Occipital lobe (tissue), 2 donors: ENCODE data around the gene MACROD1. TPM values are rescaled to one million over a fixed set of nuclear protein-coding genes. Genes with fewer than 3 reads are reported as not detected.

Experiments
- DNase-seq: peaks from one replicate; lab custom pipeline; 2025; lab: John Stamatoyannopoulos, UW
- total RNA-seq: library from RNA; depleted of rRNA; stranded (reverse); fragments of >200 nt; gene quantifications from one replicate; pipeline ENCODE4 v1.2.3, GENCODE V29; 2014

MACROD1 gene, protein sequence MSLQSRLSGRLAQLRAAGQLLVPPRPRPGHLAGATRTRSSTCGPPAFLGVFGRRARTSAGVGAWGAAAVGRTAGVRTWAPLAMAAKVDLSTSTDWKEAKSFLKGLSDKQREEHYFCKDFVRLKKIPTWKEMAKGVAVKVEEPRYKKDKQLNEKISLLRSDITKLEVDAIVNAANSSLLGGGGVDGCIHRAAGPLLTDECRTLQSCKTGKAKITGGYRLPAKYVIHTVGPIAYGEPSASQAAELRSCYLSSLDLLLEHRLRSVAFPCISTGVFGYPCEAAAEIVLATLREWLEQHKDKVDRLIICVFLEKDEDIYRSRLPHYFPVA
- 16.2 TPM for total RNA-seq

DNA sequence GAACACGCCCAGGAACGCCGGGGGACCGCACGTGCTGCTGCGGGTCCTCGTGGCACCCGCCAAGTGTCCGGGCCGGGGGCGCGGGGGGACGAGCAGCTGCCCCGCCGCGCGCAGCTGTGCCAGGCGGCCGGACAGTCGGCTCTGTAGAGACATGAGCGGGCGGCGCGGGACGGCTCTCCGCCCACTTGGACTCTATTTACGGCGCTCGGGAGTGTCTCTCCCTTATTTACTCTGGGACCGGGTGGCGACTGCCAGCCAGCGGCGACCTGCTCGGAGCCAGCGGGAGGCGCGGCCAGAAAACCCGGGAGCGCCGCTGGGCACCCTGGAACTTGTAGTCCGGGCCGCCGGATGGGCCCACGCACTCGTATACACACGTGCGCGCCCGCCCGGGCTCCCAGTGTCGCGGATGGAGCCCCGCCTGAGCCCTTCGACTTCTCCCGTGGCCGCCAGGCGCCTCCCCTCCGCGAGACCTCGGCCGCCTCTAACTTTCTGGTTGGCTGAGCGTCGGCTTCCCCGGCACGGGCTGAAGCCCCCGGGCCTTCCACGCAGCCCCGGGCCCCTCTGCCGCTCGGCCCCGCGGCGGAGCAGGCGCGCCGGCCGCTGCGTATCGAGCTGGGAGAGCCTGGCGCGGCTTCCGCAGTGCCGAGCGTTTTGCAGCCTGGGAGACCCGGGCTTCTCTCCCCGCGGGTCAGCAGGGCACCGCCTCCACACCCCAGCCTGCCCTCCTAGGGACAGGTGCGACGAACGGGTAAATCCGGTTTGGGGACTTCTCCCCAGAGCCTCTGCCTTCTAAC lies at the start of gene MACROD1:
Gene MACROD1, minus strand, starts transcription at position 272 of the 794 bp plus-strand sequence. Its CDS starts 119 bp downstream, at position 153.
- DNase-seq, result peak; percentile 73

DNA sequence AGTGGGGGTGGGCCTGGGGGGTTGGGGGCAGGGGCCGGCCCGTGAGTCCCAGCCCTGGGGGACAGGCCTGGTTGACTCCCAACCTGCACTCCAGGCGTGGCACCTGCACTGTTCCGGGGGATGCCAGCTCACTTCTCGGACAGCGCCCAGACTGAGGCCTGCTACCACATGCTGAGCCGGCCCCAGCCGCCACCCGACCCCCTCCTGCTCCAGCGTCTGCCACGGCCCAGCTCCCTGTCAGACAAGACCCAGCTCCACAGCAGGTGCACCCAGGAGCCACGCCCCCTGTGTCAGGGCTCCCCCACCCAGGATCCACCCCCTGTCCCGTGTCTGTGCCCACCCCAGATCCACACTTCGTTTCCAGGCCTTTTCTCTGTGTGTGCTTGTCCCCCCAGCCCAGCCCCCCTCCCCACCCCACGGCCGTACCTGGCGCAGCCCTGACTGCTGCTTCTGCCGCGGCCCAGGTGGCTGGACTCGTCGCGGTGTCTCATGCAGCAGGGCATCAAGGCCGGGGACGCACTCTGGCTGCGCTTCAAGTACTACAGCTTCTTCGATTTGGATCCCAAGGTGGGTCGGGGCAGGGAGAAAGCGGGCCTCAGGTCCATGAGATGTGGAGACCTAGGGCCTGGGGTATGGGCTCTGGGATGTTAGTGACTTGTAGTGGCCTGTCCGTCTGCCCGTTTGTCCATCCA lies 45.4 kb upstream of the MACROD1 start:
- no peak for DNase-seq

DNA sequence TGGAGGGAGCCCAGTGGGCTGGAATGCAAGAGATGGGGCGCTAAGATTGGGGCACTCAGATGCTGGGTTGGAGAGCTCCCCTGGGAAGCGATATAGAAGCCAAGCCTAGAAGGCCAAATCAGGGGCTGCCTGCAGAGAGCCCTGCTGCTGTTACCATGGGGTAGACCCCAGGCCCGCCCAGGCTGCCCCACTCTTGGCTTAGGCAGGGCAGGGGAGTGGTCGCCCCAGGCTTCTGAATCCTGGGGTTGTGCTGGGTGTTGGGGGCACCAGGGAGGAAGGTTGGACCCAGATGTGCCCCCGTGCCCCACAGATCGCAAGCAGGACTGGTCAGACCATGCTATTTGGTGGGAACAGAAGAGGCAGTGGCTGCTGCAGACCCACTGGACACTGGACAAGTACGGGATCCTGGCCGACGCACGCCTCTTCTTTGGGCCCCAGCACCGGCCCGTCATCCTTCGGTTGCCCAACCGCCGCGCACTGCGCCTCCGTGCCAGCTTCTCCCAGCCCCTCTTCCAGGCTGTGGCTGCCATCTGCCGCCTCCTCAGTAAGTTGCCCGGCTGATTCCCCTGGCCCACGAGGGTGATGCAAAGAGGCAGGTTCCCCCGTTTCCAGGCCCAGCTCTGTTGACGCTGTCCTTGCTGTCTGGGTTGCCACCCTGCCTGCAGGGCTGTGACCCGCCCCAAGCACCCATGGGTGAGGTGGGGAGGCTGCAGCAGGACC lies 44.5 kb upstream of the MACROD1 start:
- DNase-seq, result no peak

DNA sequence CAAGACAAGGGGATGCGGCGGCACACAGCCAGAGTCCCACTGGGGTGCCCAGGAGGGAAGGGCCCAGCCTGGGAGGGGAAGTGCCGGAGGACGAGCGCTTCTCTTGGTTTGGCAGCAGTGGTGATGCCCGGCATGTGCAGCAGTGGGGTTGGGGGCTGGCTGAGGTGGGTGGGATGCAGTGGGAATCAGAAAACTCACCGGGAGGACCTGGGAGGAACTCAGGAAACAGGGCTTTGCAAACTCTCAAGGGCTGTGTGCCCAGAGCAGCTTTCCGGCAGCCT lies 43.6 kb upstream of the MACROD1 start:
- DNase-seq, result no peak

GRCh38 chr11:64208796-64209562 lies 43.1 kb upstream of the MACROD1 start:
- no peak for DNase-seq

- DNase-seq, result no peak
Observed at GRCh38 chr11:64208086-64208795, 42.3 kb upstream of the MACROD1 start.

DNA sequence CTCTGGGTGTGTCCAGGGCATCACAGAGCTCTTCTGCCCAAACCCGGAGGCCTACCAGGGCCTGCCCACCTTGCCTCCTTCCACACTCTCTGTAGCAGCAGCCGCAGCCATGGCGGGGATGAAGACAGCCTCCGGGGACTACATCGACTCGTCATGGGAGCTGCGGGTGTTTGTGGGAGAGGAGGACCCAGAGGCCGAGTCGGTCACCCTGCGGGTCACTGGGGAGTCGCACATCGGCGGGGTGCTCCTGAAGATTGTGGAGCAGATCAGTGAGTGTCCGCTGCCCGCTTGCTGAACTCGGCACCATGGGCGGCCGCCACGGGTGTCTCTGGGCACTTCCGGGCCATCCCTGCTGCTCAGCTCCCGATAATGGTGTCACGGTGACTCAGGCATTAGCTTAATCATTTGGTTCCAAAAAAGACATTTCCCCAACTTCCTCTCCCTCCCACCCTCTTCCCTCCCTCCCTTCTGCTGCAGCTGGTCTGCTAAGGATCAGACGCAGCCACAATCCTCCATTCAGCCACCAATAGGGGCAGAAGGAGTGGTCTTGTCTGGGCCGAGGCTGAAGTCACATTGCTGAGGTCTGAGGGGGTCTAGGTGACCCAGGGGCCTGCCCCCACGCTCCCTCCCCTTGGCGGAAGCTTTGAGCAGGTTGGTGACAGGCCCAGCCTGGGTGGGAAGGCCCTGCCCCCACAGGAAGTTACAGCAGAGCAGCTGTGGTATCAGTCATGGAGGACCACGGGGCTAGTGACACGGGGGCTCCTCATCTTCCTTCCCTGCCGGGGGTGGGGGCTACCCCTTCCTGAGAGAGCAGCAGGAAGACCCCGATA lies 41.6 kb upstream of the MACROD1 start:
- no peak for DNase-seq

- DNase-seq, result no peak
Observed at GRCh38 chr11:64206457-64207255, 40.7 kb upstream of the MACROD1 start, which contains the start of gene FERMT3. Gene FERMT3, plus strand, starts transcription at chr11:64206721. Its CDS starts 644 bp downstream, at chr11:64207365.

DNA sequence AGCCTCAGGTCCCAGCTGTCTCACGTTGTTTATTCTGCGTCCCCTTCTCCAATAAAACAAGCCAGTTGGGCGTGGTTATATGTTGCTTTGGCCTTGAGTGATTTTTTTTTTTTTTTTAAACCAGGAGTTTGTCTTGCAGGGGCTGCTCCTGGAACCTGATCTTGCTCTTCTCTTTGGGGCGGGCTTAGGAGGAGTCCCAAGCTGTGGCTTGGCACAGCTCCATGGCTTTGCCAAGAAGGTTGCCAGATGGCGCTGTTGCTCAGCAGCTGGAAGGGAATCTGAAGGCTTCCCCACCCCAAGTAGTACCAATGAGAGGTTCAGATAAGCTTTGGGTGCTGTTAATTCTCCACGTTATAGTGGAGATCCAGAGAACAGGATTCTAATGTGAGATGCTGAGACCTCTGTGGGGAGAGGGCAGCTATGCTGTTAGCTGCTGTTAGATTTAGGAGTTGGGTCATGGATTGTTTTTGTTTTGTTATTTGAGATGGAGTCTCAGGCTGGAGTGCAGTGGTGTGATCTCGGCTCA lies 38.6 kb upstream of the MACROD1 start:
- DNase-seq, result peak; percentile 66

GRCh38 chr11:64204080-64204440 lies 38.1 kb upstream of the MACROD1 start:
- DNase-seq, result no peak

DNA sequence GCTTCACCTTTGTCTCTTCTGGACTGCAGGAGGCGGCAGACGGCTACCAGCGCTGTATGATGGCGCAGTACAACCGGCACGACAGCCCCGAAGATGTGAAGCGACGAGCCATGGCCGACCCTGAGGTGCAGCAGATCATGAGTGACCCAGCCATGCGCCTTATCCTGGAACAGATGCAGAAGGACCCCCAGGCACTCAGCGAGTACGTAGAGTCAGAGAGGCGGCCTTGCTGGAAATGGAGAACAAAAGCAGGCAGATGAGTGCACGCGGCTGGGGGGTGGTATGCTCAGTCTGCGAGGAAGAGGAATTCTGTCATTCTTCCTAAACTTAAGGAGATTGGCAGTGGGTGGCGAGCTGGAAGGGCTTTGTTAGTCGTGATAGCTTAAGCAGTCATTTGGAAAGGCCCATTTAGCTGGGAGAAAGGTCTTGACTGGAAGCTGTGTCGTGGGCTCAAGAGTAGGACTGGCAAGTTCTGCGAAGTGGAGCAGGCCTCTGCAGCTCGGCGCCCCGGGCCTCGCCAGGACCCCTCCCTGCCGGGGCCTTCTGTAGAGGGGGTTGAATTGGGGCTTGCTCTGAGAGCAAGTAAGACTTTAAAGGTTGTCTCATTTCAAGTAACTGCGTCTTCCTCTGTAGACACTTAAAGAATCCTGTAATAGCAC lies 37.6 kb upstream of the MACROD1 start:
- DNase-seq, result no peak

GRCh38 chr11:64202992-64203391 lies 37.1 kb upstream of the MACROD1 start:
- DNase-seq, result no peak

DNA sequence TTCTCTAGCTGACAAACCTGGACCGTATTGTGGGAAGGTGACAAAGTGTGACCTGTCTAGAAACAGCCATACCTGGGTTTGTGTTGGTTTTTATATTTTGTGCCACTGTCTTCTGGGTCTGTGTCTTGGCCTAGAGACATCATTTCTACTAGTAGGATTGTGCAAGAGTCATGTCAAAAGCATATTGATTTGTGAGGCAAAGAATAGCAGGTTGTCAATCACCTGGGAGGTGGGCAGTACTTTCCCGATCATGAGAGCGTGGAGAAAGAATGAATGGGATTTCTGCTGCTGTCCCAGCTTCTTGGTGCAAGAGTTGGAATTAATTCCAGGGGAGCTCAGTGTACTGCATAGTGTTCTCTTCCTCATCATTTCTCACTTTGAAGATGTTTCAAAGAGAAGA lies 35.6 kb upstream of the MACROD1 start:
- no peak for DNase-seq

DNA sequence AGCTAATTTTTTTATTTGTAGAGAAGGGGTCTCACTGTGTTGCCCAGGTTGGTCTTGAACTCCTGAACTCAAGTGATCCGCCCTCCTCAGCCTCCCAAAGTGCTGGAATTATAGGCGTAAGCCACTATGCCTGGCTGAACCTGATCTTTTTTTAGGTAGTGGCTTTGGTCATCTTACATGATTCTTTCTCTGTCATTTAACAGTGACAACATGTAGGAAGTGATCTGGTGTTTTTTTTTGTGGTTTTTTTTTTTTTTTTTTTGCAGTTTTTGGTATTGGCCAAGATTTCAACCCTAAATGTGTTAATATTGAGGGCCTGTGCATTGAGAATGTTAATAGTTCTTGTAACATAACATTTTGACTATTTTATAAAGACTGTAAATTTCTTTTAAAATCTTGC lies 32.6 kb upstream of the MACROD1 start:
- no peak for DNase-seq

GRCh38 chr11:64196626-64197025 lies 30.7 kb upstream of the MACROD1 start:
- DNase-seq, result peak; percentile 36

DNA sequence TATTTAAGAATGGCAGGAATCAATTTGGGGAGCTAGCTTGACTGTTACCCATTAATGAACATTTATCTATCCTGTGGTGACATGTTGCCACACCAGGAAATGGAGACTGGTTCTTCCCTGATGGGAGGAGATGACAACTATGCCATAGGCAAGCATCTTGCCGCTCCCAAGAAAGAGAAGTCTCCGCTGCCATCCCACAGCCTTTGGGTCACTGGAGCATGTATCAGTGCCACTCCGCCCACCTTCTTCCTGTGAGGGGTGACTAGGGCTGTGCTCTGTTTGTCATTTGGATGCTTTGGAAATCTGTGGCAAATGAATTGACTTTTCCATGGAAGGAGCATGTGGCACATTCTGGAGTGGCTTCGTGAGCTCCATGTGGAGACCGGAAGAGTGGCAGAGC lies 26.5 kb upstream of the MACROD1 start:
- no peak for DNase-seq

- no peak for DNase-seq
Observed at GRCh38 chr11:64186492-64187165, 20.7 kb upstream of the MACROD1 start.
